Activated naive CD4-positive, alpha-beta T cell treated with anti-CD3 and anti-CD28 coated beads, Interleukin-2, amount 50 U/mL, for 16 hours (primary cell): ENCODE results near the gene MRGPRF.
"Not testable (repeated sequence)": the region's sequence is repeated elsewhere in the genome, so short reads cannot be mapped to it uniquely, and the experiment has no call there.

Experiments
- DNase-seq: peaks from one replicate; pipeline ENCODE4 v3.0.0-alpha.2; 2020

Gene MRGPRF

DNA sequence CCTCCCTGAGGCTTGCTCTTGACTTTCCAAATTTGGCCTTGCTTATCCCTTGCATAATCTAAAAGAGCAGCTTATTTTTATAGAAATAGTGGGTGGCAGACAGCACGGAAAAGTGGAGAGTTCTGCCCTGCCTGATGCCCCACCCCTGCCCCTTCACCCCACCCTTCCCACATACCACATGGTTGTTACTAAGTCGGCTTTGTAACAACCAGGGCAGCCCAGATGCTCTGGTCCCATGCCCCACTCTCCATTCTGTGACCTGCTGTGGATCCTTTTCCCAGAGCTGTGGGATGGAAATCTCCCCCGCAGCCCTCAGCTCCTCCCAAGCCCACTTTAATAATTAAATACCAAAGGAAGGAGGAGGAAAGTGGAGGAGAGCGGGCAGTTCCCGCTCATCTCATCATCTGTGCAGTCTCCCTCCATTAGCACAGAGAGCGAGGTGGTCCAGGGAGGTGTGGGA, 10.9 kb downstream of the MRGPRF start:
- no peak for DNase-seq

DNA sequence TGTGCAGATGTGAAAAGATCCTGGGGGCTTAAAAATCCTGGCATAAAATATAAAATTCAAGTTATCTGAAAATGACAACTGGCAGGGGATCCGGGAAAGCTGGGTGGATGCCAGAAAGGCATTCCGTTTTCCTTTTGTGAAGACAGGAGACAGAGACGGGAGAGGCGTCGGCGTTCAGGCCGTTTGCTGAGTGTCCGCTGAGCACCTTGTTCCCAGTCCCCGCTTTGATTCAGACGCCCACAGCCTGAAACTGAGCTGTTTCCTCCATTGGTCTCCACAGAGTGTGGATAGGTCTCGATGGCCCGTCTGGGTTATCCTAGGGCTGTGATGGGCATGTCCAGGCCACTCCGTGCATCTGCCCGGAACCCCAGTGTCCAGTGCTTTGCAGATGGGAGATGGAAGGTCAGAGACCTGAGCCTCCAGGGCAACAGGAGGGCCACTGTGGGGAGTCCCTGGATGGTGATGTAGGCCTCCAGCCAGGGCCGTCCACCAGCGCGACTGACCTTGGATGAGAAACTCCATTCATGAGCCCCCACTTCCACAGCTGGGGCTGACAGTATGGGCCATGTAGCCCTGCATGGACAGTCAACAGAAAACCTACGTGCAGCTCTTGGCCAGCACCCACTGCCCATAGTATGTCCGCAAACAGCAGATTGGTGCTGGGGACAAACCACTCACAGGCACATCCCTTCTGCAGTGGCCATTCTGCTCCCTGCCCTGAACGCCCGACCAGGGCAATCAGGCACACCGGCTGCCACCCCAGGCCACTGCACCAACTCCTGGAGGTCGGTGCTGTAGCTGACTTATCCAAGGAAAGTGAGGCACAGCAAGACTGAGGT, 11.6 kb downstream of the MRGPRF start:
- no peak for DNase-seq

DNA sequence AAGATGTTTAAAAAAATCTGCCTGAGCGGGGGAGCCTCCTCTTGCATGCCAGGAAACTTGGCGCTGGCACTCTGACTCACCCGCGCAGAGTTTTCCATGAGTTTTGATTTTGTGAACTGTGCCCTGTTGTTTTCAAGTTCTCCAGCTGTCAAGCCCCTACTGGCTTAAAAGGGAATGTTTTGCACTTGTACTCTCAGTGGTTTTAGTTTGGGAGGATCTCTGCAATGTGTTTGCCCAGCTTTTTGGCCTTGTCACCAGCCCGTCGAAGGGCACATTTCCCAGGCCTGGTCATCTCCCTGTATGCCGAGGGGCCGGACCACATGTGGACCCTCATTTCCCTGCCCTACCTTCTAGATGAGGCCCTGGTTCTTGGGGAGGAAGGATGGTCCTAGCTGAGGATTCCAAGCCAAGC, 12.2 kb downstream of the MRGPRF start:
- DNase-seq: no peak

DNA sequence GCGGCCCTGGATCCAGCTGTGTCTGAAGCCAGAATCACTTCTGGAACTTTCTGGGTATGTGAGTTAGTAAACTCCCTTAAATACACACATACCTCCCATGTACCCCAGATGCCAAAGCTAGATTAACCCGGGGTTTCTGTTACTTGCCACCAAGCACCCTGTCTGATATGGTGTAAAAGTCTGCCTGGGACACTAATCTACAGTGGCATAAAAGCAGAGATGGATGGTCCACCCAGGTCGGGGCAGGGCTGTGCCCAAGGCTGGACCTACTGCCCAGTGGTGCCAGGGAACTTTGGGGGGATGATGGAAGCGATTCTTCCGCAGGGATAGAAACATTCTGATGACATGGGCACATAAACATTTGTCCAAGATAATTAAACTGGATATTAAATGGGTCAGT, 12.7 kb downstream of the MRGPRF start:
- no peak for DNase-seq

DNA sequence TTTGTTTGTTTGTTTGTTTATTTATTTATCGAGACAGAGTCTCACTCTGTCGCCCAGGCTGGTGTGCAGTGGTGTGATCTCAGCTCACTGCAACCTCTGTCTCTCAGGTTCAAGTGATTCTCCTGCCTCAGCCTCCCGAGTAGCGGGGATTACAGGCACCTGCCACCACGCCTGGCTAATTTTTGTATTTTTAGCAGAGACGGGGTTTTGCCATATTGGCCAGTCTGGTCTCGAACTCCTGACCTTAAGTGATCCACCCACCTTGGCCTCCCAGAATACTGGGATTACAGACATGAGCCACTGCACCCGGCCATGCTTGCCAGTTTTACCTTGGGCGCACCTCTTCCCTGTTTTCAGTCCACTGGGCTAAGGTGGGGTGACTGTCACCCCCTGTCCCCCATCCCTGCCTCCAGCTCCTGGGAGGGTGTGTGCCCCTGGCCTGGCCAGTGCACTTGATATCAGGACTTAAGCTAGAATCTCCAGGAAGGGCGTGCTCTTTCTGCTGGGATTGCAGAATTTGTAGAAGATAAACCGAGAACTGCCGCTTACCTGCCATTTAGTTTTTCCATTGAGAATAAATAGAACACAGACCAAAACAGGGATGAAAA, 13.2 kb downstream of the MRGPRF start:
- not testable (repeated sequence) for DNase-seq

DNA sequence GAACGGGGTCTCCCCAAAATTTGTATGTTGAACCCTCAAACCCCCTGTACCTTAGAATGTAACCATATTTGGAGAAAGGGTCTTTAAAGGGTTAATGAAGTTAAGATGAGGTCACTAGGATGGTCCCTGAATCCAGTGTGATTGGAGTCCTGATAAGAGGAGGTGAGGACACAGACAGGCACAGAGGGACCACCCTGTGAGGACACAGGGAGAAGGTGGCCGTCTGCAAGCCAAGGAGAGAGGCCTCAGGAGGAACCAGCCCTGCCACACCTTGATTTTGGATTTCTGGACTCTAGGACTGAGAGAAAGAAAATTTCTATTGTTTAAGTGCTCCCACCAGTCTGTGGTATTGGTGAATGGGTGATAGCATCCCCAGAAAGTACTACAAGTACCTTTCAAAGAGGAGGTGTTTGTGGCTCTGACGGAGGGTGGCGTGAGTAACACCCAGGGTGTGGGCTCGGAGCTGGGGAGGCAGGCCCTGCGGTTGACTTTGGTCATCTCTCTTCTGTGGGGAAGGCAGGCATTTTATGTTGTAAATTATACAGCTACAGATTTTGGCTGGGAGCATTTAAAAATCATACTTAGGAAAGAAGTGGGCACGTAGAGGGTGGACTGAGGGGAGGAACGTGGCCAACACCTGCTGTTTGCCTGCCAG, 13.8 kb downstream of the MRGPRF start:
- DNase-seq: no peak

DNA sequence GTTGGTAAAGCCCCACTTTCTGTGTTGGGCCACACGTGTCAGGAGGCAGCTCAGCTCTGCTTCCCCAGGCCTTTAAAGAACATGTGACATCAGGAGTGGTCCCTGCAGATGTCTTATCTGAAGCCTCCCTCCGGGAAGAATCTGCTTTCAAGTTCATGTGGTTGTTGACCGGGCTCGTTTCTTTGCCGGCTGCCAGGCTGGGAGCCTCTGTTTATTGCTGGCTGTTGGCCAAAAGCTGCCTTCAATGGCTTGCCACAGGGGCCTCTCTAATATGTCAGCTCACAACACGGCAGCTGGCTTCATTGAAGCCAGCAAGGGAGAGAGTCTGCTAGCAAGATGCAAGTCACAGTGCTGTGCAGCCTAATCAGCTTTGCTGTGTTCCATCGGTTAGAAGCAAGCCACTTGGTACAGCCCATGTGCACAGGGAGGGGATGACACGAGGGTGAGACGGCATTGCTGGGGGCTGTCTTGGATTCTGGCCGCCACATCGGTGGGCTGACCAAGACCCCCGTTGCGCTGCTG, 14.6 kb downstream of the MRGPRF start:
- no peak for DNase-seq

DNA sequence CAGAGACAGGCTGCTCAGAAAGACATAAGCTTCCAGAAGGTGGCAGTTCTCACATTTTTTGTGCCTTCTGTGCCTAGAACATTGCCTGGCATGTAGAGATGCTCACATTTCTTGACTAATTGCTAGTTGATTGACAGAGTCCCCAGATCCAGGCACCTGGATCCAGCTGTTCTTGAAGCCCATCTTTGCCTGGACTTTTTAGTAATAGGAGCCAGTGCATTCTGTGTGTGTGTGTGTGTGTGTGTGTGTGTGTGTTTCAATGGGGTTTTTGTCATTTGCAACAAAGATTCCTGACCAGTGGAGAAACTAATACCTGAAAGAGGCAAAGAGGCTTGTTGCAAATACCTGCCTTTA, 15.1 kb downstream of the MRGPRF start:
- DNase-seq: no peak

DNA sequence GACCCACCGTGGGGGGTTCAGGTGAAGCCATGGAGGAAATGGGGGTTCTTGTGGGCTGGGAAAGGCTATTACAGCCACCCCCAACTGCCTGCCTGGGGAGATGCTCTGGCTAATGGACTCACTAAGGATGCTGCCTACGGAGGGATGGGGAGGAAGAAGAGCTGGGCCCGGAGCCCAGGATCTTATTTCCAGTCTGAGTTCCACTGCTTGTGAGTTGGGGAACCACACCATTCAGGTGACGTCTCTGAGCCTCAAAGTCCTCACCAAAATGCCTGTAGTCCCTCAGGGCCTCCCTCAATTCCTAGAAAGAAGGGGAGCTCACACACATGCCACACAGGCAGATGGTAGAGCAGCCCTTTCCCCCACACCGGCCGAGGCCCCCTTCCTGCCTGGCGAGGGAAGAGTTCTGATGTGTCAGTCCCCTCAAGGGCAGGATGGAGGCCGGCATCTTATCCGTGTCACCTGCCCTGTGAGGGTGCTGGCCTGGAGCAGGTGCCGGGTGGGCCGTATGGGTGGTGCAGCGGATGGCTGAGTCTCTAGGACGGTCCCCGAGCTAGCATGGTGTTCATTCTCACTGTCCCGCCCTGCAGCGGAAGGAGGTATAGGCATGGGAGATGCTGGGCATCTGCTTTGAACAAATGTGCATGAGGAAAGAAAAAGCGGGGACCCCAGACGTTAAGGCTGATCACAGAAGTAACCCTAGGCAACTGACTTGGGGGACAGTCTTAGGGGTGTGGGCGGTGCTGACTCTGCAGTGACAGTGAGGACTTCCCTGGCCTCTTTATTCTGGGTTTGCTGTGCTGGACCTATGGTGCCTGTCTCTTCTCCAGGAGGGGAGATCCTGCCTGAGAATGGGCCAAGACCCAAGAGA, 15.7 kb downstream of the MRGPRF start:
- DNase-seq: no peak

DNA sequence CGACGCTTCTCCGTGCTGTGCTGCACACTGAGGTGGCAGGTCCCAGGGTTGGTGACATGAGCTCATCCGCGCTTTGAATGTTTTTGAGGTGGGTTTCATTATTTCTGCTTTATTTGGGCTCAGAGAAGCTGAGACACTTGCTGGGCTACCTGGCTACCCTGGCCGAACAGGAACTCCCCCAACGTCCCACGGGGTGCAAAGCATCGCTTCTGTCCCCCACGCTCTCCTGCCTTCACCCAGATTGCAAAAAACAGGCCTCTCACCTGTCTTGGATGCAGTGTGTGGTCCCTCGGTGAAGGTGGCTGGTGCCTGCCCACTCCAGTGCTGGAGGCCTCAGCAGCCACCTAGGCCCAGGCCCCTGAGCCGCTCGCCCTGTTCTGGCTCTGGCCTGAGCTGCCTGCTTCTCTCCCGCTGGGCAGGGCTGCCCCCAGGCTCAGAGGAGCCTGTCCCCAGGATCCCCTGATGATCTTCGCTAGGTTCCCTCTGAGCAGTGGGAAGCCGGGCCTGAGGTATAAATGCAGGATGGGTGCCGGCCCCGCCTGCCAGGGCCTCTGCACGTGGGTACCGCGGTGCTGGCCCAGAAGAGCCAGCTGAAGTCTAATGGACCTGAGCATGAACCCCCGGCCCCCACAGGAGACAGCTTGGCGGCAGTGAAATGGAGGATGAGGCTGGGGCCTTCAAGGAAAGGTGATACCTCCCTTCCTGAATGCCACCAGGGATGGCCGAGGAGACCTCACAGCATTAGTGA, 16.5 kb downstream of the MRGPRF start:
- no peak for DNase-seq

DNA sequence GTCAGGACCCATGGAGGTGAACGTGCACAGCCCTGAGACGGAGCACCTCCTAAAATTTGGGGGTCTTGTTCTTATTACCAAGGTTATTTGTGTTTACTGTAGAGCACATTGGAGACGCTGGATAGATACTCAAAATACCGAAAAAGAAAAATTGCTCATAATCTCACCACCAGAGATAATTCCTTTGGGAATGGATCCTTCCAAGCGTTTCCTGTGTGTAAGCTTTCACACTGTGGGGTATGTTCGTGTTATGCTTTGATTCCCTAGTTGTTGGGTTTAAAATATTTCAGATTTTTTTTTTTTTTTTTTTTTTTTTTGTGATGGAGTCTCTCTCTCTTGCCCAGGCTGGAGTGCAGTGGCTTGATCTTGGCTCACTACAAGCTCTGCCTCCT, 18.2 kb downstream of the MRGPRF start:
- DNase-seq: no peak

DNA sequence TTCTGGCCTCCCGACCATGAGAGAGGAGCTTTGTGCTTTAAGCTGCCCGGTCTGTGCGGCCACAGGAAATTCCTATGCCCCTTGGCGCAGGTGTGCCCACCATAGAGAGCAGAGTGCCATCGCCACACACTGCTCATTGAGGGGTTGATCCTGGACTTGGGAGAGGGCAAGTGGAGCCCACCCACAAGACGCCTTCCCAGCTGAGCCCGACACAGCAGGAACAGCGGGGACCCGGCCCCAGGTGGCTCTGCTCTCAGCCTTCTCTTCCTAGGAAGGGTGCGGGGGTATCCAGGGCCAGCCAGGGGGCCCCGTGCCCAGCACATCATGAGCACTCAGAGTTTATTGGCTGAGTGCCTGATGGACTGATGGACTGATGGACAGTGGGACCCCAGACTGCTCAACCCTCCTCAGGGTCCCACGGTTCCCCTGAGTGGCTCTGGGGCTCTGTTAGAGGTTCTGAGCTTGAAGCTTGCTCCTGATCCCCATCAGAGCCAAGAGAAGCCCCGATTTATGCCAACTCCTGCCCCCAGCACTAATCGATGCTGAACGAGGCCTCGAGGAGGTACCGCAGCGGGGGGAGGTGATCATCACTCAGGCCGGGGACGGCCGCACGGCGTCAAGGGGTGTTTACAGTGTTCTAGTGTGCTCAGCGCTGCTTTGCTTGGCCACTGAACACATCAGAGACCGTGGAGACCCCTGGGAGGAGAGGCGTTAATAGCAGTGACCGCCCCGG, 18.7 kb downstream of the MRGPRF start:
- no peak for DNase-seq

DNA sequence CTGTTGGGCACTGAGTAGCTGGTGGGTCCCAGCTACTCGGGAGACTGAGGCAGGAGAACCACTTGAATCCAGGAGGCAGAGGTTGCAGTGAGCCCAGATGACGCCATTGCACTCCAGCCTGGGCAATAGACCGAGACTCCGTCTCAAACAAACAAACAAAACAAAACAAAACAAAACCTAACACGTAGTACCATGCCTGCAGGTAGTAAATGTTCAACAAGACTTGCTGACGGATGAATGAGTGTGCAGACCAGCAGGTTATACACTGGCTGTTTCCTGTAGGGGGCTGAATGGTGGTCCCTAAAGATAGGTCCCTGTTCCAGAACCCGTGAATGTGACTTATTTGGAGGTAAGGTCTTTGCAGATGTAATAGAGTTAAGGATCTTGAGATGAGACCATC, 19.5 kb downstream of the MRGPRF start:
- DNase-seq: no peak

DNA sequence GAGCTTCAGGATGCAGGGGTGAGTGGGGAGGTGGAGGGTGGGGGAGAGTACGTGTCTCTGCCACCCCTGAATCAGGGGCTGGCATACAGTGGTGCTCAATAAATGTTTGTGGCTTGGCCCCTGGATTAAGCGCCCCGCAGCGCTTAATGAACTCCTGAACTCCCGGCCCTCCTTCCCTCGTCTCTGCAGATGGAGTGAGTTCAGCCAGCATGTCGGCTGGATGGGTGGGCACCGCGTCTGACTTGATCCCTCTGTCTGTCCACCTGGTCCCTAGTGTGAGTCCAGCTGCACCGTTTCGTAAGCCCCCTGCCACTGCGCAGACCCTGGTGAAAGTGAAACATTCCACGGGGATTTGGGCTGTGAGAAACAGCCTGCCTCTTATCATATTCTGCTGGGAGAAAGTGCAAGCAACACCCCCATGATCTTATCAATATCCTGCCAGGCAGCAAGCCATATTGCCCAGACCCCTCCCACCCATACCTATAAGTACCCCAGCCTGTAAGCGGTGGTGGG, 20.2 kb downstream of the MRGPRF start:
- DNase-seq: no peak

DNA sequence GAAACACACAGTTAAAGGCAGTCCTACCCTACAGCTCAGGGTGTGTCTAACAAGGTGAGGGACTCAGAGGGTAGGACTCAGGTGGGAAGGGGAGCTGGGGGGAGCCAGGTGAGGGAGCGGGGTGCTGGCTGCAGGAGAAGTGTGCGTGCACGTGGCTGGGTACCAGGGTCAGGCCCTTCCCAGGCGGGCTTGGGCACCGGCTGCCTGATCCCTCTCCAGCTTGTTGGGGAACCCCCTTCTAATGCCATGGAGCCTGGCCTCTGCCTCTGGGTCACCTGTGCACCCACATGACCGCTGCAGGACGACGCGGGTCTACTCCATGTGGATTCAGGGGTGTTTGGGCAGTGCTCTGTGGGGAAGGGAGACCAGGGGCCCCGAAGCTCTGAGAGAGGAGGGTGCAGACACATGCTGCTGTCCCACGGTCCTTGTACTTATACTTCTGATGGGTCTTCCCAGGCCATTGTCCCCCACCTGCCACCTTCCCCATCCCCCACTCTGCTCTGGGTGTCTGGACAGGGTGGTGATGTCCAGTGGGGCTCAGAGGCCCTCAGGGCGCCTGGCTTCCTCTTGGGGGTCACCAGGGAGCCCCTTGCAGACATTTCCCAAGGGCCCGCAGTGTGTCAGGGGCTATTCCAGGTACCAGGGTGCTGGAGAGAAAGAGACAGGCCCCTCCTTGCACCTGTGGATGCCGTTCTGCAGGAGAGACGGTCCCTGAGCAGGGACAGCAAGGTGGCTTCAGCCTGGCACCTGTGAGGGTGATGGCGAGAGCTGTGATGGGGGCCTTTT, 21.9 kb downstream of the MRGPRF start:
- DNase-seq: no peak

DNA sequence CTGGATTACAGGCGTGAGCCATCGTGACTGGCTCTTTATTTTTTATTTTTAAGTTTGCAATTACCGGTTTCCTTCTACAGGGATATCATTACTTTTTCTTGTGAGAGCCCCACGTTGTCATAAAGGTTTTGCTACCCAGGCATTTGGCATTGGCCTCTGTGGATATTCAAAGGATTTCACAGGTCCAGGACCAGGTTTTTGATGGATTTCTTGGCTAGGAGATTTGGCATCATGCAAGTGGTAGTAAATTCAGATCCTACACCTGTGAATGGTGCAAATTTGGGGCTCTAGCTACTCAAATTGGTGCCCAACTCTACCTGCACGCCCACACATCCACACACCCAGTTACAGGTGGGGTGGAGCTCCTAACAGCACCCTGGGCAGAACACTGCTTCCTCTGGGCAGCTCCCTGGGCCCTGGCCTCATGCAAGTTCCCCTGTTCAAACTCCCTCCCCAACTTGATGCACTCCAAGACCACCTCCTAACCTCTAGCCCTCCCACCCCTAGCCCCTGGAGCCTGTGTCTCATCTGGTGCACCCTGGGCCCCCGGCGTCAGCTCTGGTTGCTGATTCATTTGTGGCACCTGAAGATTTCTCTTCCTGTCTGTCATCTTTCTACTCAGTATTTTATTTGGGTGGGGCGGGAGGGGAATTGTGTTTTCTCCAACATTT, 23.0 kb downstream of the MRGPRF start:
- no peak for DNase-seq

DNA sequence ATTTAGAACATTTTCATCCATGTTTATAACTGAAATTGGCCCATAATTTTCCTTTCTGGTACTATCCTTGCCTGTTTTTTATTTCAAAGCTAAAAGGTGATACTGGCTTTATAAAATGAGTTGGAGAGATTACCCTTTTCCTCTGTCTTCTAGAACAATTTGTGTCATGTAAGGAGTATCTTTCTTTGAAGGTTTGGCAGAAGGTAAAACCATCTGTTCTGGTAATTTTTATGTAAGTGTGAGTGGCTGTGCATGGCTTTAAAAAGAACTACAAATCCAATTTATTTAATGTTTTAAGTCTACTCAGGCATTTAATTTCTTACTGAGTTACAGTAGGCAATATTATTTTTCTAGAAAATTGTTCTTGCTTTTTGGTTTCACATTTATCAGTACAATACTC, 24.6 kb downstream of the MRGPRF start:
- no peak for DNase-seq

DNA sequence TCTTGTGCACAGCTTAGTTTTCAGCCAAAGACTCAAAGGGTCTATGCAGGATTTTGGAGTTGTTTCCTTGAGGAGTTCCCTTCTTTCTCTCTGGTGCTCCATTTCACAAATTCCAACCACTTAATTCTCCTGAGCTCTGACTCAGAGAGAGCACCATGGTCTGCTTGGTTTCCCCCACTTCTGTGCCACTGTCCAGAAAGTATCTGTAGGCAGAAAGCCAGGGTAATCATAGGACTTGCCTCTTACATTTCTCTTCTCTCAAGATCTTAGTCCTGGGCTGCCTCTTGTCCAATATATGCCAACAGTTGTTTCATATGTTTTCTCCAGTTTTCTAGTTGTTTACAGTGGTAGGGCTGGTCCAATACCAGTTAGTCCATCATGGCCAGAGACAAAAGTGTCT, 25.8 kb downstream of the MRGPRF start:
- DNase-seq: no peak

DNA sequence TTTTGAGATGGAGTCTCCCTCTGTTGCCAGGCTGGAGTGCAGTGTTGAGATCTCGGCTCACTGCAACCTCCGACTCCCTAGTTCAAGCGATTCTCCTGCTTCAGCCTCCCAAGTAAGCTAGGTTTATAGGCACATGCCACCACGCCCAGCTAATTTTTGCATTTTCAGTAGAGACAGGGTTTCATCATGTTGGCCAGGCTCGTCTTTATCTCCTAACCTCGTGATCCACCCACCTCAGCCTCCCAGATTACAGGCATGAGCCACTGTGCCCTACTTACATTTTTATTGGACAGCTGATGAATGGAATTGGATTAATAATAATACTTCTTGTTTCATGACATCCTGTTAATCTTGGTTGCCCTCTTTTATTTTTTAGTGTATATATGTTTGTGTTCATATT, 29.2 kb downstream of the MRGPRF start:
- DNase-seq: no peak

DNA sequence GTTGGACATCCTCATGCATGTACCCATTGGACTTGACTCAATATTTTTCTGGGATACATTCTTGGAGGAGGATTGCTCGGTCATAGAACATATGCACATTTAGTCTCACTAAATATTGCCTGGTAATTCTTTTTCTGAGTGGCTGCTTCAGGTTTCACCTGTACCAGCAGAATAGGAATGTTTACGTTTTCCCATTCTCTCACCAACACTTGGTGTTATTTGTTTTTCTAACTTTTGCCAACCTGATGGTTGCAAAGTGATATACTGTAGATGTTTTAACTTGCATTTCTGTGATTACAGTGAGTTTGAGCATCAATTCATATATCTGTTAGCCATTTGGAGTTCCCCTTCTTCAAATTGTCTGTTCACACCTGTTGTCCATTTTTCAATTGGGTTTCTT, 30.9 kb downstream of the MRGPRF start:
- no peak for DNase-seq
